T-helper 1 cell treated with Interleukin-12 subunit alpha and Interleukin-12 subunit beta and Interleukin-4 antibody, amounts not matched to agents 30 ng/mL and 1 ng/mL, for 36 hours (primary cell): ENCODE results near the gene GNL1. TPM values are rescaled to one million over a fixed set of nuclear protein-coding genes. Genes with fewer than 3 reads are reported as not detected.

ENCODE experiments used
- intact Hi-C: fragments of 100-400 bp; cut with micrococcal nuclease; formaldehyde crosslinking; loops from one replicate; pipeline ENCODE4 v1.15.1; 2024
- total RNA-seq: library from RNA; stranded (reverse); gene quantifications from 2 replicates; pipeline ENCODE4 v1.2.3, GENCODE V29; 2022

Gene GNL1
- total RNA-seq = 49.4 and 49.7 TPM in 2 replicates

DNA sequence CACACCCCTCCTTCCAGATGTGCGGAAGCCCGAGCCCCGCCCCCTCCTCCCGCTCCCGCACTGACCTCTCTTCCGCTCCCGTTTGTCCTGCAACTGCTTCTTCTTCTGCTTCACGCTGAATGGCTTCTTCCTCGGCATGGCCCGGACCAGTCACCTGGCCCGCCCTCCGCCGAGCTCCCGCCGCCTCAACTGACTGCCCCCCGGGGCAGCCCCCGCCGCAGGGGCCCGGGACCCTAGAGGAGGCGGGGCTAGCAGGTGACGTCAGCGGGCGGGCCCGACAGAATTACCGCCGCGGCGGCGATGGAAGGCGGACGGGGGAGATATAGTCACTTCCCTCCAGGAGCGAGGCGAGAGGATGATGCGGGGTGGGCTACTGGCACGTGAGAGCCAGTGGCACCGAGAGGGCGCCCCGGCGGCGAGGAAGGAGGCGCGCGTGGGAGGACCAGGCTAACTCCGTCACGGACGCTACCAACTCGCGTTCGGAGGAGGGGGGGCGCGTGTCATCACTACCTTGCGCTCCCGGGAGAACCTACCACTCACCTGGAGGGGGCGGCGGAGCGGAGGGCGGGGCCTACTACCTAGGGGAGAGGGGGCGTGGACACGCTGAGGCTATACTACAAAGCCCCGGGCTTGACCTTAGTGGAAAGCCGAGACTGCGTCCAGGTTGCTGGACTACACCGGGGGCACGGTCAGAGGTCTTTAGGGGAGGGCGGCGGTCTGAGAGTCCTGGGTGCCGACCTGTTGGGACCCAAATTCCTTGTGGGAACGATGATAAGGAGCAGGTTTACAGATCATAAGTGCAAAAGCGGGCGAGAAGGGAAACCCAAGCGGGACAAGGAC, at the start of gene GNL1:
TSS of gene GNL1 (minus strand) at position 424 of the 840 bp plus-strand sequence. CDS start at position 138, 286 bp downstream.
- intact Hi-C loops = loop anchor here (1.0 to 5.0 kb wide), 15 partner anchors 15 to 941 kb away; partner anchors contain the start of genes ATAT1, DHX16, FLOT1 and GTF2H4

GRCh38 chr6:30603961-30604360, 47.7 kb upstream of the GNL1 start:
- intact Hi-C loops = no loop called here

DNA sequence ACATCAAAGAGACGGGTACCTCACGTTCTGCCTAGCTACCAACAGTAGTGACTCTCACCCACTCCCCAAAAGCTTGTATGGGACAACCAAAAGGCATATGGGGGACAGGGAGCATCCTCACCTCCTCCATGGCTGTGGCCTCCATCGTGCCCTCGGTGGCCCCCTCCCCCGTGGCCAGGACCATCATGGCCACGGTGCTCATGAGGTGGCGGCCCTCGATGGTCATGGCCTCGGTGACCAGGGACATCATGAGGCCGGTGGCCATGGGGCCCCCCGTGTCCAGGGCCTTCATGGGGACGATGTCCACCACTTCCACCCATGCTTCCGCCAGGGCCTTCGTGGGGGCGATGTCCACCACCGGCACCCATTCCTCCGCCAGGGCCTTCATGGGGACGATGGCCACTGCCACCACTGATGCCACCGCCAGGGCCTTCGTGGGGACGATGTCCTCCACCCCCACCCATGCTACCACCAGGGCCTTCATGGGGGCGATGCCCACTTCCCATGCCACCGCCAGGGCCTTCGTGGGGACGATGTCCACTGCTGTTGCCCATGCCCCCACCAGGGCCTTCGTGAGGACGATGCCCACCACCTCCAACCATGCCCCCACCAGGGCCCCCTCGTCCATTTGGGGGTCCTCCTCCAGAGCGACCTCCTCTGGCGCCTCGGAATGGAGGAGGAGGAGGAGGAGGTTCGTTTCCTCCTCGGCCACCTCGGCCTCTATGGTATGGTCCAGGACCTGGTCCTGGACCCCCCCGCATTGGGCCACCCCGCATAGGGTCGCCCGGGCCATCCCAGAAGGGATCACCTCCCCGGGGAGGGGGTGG, 45.7 kb upstream of the GNL1 start:
- intact Hi-C loops = no loop called here

DNA sequence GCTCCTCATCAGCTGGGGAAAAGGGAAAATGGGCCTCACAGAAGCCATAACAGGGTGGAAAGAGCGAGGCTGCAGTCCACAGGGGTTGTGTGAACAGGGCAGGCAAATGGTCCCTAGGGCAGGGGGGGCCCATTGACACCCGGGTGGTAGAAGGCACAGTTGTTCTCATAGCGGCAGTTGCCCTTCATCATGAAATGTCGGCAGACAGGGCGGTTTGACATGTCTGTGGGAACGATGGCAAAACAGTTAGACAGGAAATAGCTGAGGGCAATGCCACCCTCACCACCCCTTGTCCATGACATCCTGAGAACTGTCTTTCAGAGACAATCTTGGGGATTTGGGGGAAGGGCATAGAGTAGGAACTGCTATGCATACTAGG, 45.1 kb upstream of the GNL1 start:
- intact Hi-C loops = no loop called here

DNA sequence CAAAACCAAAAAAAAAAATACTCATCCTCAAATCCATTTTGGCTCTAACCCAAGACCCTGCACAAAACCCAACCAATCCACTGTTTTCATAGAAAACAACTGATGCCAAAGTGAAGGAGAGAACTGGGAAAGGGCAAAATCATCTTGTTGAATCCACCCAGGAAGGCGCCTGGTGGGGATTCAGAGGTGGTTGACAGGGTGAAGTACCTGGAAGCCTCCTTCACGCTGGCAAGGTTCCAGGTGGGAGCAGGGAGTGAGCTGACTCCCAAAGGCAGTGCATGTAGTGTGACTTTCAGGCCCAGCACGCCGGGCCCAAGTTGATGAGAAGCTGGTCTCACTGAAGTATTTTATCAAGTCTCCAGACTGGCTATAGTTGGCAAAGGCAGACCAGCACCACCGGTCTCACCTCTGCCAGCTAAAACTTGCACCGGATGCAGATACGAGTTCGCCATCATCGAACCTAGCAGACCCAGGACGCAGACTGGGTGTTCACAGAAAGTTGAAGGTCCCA, 44.2 kb upstream of the GNL1 start:
- intact Hi-C loops = no loop called here

- intact Hi-C loops = no loop called here
Measured at GRCh38 chr6:30599625-30600324, 43.5 kb upstream of the GNL1 start.

- intact Hi-C loops = no loop called here
Measured at GRCh38 chr6:30598912-30599624, 42.8 kb upstream of the GNL1 start.

- intact Hi-C loops = loop anchor here (1.0 to 2.0 kb wide), 4 partner anchors 15 to 115 kb away; partner anchors contain the start of gene ABCF1
Measured at GRCh38 chr6:30597315-30598144, 41.2 kb upstream of the GNL1 start.

DNA sequence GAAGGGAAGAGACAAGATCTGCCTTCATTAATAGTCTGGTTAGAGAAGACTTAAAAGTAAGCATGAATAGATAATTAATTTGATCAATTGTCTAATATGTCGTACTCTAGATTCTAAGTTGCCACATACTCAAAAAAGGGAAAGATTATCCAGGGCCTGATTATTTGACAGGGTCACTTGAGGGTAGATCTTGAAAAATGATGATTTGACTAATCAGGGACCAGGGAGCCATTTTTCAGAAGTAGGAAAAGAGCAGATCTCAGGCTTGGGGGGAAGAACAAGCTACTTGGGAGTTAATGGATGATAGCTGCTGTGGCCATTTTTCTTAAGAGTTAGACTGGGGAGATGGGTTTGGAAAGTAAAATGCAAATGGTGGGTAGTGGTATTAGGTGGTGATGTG, 36.0 kb upstream of the GNL1 start:
- intact Hi-C loops = no loop called here

GRCh38 chr6:30591008-30591407, 34.7 kb upstream of the GNL1 start:
- intact Hi-C loops = no loop called here

DNA sequence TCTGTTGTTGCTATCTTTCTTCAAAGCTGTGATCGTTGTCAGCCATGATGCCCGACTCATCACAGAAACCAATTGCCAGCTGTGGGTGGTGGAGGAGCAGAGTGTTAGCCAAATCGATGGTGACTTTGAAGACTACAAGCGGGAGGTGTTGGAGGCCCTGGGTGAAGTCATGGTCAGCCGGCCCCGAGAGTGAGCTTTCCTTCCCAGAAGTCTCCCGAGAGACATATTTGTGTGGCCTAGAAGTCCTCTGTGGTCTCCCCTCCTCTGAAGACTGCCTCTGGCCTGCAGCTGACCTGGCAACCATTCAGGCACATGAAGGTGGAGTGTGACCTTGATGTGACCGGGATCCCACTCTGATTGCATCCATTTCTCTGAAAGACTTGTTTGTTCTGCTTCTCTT, 34.2 kb upstream of the GNL1 start:
- intact Hi-C loops = no loop called here

DNA sequence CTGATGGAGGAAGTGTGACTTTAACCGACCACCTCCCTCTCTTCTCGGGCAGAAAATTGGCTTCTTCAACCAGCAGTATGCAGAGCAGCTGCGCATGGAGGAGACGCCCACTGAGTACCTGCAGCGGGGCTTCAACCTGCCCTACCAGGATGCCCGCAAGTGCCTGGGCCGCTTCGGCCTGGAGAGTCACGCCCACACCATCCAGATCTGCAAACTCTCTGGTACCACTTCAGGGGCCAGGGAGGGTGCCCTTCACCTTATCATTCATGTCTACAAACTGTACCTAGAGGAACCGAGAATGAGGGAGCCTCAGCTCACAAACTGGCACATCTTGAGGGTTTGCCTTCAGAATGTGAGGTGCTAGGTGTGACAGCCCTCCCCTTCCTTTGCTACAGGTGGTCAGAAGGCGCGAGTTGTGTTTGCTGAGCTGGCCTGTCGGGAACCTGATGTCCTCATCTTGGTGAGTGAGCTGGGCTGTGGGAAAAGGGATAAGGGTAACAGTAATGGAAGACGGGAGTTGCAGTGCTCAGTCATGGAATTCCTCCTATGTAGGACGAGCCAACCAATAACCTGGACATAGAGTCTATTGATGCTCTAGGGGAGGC, 33.6 kb upstream of the GNL1 start:
- intact Hi-C loops = no loop called here

DNA sequence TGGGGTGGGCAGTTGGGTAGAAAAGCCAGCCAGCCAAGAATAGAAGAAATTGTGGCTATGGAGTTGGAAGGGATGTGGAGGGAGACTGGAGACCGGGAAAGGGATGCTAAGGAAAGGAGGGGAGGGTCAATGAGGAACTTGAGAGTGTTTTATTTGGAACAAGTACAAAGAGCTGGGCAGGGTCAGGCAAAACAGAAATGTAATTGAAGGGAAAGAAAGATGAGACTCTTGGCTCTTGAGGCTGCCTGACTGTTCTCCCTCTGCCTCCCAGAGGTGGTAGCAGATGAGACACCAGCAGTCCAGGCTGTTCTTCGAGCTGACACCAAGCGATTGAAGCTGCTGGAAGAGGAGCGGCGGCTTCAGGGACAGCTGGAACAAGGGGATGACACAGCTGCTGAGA, 27.6 kb upstream of the GNL1 start:
- intact Hi-C loops = no loop called here

- intact Hi-C loops = no loop called here
Measured at GRCh38 chr6:30578051-30578450, 21.8 kb upstream of the GNL1 start.

DNA sequence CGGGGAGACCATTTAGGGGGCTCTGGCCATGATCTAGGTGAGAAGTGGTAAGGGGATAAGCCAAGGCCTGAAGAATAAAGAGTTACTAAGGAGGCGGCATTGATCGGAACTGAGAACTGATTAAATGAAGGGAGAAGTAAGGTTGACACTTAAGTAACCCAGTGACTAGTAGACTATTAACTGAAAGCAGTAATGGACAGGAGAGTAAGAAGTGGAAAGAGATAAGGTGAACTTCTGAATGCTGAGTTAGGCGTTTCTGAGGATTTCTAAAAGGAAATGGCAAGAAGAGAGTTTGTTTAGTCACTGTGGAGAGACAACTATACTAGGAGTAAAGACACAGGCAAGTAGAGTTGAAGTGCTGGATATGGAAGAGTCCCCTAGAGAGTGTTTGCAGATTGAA, 16.8 kb upstream of the GNL1 start:
- intact Hi-C loops = loop anchor here (5.0 kb wide), 5 partner anchors 246 to 1094 kb away; partner anchors contain the start of genes CSNK2B, GTF2H4, LY6G5B and TRIM26

GRCh38 chr6:30572148-30572547, 15.9 kb upstream of the GNL1 start:
- intact Hi-C loops = loop anchor here (5.0 kb wide), 5 partner anchors 245 to 1095 kb away; partner anchors contain the start of genes CSNK2B, GTF2H4, LY6G5B and TRIM26

- intact Hi-C loops = loop anchor here (1.0 to 5.0 kb wide), 19 partner anchors 14 to 1096 kb away; partner anchors contain the start of genes ATAT1, BAG6, C6orf136 and CSNK2B
Measured at GRCh38 chr6:30571762-30572082, 15.4 kb upstream of the GNL1 start.

DNA sequence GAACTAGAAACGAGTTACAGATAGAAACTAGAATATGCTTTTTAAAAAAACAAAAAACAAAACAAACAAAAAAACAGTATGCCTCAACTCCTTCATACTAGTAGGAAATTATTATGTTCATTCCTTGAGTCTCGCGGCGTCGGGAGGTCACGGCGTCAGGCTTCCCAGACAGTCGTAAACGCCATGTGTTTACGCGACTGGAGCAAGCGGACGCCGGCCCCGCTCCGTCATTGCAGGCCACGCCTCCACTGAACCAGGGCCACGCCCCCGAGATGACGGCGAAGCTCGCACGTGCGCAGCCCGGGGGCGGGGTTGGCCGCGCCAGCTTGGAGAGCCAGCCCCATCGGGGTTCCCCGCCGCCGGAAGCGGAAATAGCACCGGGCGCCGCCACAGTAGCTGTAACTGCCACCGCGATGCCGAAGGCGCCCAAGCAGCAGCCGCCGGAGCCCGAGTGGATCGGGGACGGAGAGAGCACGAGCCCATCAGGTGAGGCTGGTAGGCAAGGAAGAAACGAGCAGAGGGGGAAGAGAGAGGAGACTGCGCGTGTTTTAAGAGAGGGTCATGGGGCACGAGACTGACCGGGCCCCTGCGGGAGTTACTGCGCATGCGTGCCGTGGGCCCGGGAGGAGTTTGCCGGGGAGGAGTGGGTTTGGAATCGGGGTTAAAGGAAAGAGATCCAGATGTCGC, 14.9 kb upstream of the GNL1 start, which contains the start of gene ABCF1:
TSS of gene ABCF1 (plus strand) at position 368 of the 687 bp plus-strand sequence. CDS start at position 414, 46 bp downstream.
- intact Hi-C loops = loop anchor here (1.0 to 5.0 kb wide), 19 partner anchors 14 to 1096 kb away; partner anchors contain the start of genes ATAT1, BAG6, C6orf136 and CSNK2B
